T-helper 2 cell treated with Interferon-gamma antibody and Interleukin-4, amounts not matched to agents 5 μg/mL and 100 μg/mL, for 36 hours (primary cell): ENCODE data around the gene EPS8L1.
"Not testable (repeated sequence)": the region's sequence is repeated elsewhere in the genome, so short reads cannot be mapped to it uniquely, and the experiment has no call there.

ENCODE experiments used
- DNase-seq: peaks from one replicate; pipeline ENCODE4 v3.0.0; 2021; ENCODE audit warnings: low spot score
- H3K27ac Mint-ChIP-seq: one replicate; pipeline ENCODE4 v1.8.0; 2021; ENCODE audit warnings: mild to moderate bottlenecking, mixed read lengths
- H3K27me3 Mint-ChIP-seq: one replicate; pipeline ENCODE4 v1.8.0; 2021; ENCODE audit warnings: low read depth, mixed read lengths
- H3K36me3 Mint-ChIP-seq: one replicate; pipeline ENCODE4 v1.8.0; 2021; ENCODE audit warnings: low read depth, mixed read lengths
- H3K4me1 Mint-ChIP-seq: one replicate; pipeline ENCODE4 v1.8.0; 2021; ENCODE audit warnings: low read depth, mixed read lengths
- H3K4me3 Mint-ChIP-seq: one replicate; pipeline ENCODE4 v1.8.0; 2022; ENCODE audit warnings: mild to moderate bottlenecking, moderate library complexity, mixed read lengths
- H3K9me3 Mint-ChIP-seq: one replicate; pipeline ENCODE4 v1.8.0; 2021; ENCODE audit warnings: mixed read lengths

The EPS8L1 gene

GRCh38 chr19:55099557-55100506 lies 24.2 kb downstream of the EPS8L1 start:
- Mint-ChIP-seq H3K27me3 (no peaks in the 10 kb centered on the region), H3K27ac (no peak overlapping the region), H3K4me3 (no peak overlapping the region), H3K9me3 (peaks cover 7% of the 10 kb centered on the region), H3K4me1 (no peaks in the 10 kb centered on the region), H3K36me3 (peaks cover 25% of the 10 kb centered on the region)
- DNase-seq, result no peak

- H3K36me3 Mint-ChIP-seq, result peaks cover 31% of the 10 kb centered on the region
- no peak overlapping the region for H3K4me3 Mint-ChIP-seq
- no peak for DNase-seq
- H3K27me3 Mint-ChIP-seq, result no peaks in the 10 kb centered on the region
- H3K27ac Mint-ChIP-seq, result no peak overlapping the region
- no peaks in the 10 kb centered on the region for H3K4me1 Mint-ChIP-seq
- H3K9me3 Mint-ChIP-seq, result peaks cover 7% of the 10 kb centered on the region
These were observed 25.6 kb downstream of the EPS8L1 start for GRCh38 chr19:55101261-55101660.

- peaks cover 7% of the 10 kb centered on the region for H3K9me3 Mint-ChIP-seq
- H3K36me3 Mint-ChIP-seq, result peaks cover 32% of the 10 kb centered on the region
- DNase-seq, result no peak
- no peaks in the 10 kb centered on the region for H3K4me1 Mint-ChIP-seq
- no peaks in the 10 kb centered on the region for H3K27me3 Mint-ChIP-seq
- H3K27ac Mint-ChIP-seq, result no peak overlapping the region
- H3K4me3 Mint-ChIP-seq, result no peak overlapping the region
These were observed 27.5 kb downstream of the EPS8L1 start for GRCh38 chr19:55103190-55103589.

- peaks cover 45% of the 10 kb centered on the region for H3K36me3 Mint-ChIP-seq
These were observed 29.6 kb downstream of the EPS8L1 start for GRCh38 chr19:55105237-55105636.

GRCh38 chr19:55106591-55106990 lies 30.9 kb downstream of the EPS8L1 start:
- no peaks in the 10 kb centered on the region for H3K27me3 Mint-ChIP-seq
- H3K36me3 Mint-ChIP-seq, result peaks cover 47% of the 10 kb centered on the region
- DNase-seq, result no peak
- H3K27ac Mint-ChIP-seq, result no peak overlapping the region
- H3K4me1 Mint-ChIP-seq, result no peaks in the 10 kb centered on the region
- H3K9me3 Mint-ChIP-seq, result peaks cover 7% of the 10 kb centered on the region
- no peak overlapping the region for H3K4me3 Mint-ChIP-seq

More at GRCh38 chr19:55105237-55105636, 29.6 kb downstream of the EPS8L1 start:
- no peak for DNase-seq
- Mint-ChIP-seq H3K27ac (no peak overlapping the region), H3K27me3 (no peaks in the 10 kb centered on the region), H3K9me3 (peaks cover 7% of the 10 kb centered on the region), H3K4me1 (no peaks in the 10 kb centered on the region), H3K4me3 (no peak overlapping the region)

- H3K4me1 Mint-ChIP-seq, H3K4me3 Mint-ChIP-seq, H3K9me3 Mint-ChIP-seq, H3K27ac Mint-ChIP-seq, H3K27me3 Mint-ChIP-seq, DNase-seq: not testable (repeated sequence)
- H3K36me3 Mint-ChIP-seq, result peaks cover 42% of the 10 kb centered on the region
These were observed 31.6 kb downstream of the EPS8L1 start for GRCh38 chr19:55107252-55107651.

GRCh38 chr19:55109527-55110291 lies 34.0 kb downstream of the EPS8L1 start:
- Mint-ChIP-seq H3K27me3 (no peaks in the 10 kb centered on the region), H3K36me3 (peaks cover 29% of the 10 kb centered on the region), H3K4me1 (no peaks in the 10 kb centered on the region), H3K9me3 (no peaks in the 10 kb centered on the region), H3K4me3 (no peak overlapping the region), H3K27ac (no peak overlapping the region)
- no peak for DNase-seq

GRCh38 chr19:55111238-55111831 lies 35.7 kb downstream of the EPS8L1 start:
- Mint-ChIP-seq H3K36me3 (peaks cover 28% of the 10 kb centered on the region), H3K27me3 (no peaks in the 10 kb centered on the region), H3K4me3 (no peak overlapping the region), H3K27ac (no peak overlapping the region), H3K9me3 (no peaks in the 10 kb centered on the region), H3K4me1 (peaks cover 12% of the 10 kb centered on the region)
- DNase-seq, result no peak

- Mint-ChIP-seq H3K27me3 (no peaks in the 10 kb centered on the region), H3K4me3 (no peak overlapping the region), H3K4me1 (peaks cover 16% of the 10 kb centered on the region), H3K36me3 (peaks cover 31% of the 10 kb centered on the region), H3K27ac (no peak overlapping the region), H3K9me3 (no peaks in the 10 kb centered on the region)
- no peak for DNase-seq
These were observed 36.6 kb downstream of the EPS8L1 start for GRCh38 chr19:55112246-55112776.

- Mint-ChIP-seq H3K36me3 (peaks cover 29% of the 10 kb centered on the region), H3K9me3 (no peaks in the 10 kb centered on the region), H3K27me3 (no peaks in the 10 kb centered on the region), H3K27ac (no peak overlapping the region), H3K4me1 (peaks cover 18% of the 10 kb centered on the region), H3K4me3 (no peak overlapping the region)
- DNase-seq, result no peak
These were observed 37.3 kb downstream of the EPS8L1 start for GRCh38 chr19:55112777-55113569.

- DNase-seq, result no peak
- H3K4me3 Mint-ChIP-seq, result no peak overlapping the region
- no peaks in the 10 kb centered on the region for H3K9me3 Mint-ChIP-seq
- no peak overlapping the region for H3K27ac Mint-ChIP-seq
- H3K4me1 Mint-ChIP-seq, result peaks cover 24% of the 10 kb centered on the region
- H3K36me3 Mint-ChIP-seq, result peaks cover 26% of the 10 kb centered on the region
- no peaks in the 10 kb centered on the region for H3K27me3 Mint-ChIP-seq
These were observed 37.9 kb downstream of the EPS8L1 start for GRCh38 chr19:55113570-55114039.

- Mint-ChIP-seq H3K36me3 (peaks cover 18% of the 10 kb centered on the region), H3K27ac (peak overlapping the region; percentile 55), H3K4me1 (peaks cover 30% of the 10 kb centered on the region), H3K27me3 (peaks cover 1% of the 10 kb centered on the region), H3K4me3 (peak overlapping the region; percentile 67), H3K9me3 (no peaks in the 10 kb centered on the region)
- no peak for DNase-seq
These were observed 39.0 kb downstream of the EPS8L1 start for GRCh38 chr19:55114566-55115145.
